H1 (cell line): Measurements from ENCODE around the gene SERPINB5. TPM values are rescaled to one million over a fixed set of nuclear protein-coding genes. Genes with fewer than 3 reads are reported as not detected.

Experiments
- SAP30 ChIP-seq: fragments of 300-600 bp; sonication (generic); IDR thresholded peaks from 2 replicates; pipeline ENCODE4 v1.7.1; 2012; ENCODE audit warnings: low read length, moderate library complexity, mild to moderate bottlenecking, inconsistent platforms; ENCODE audit not compliant: insufficient read depth, insufficient replicate concordance
- polyA plus RNA-seq, 7 experiments: library from polyadenylated mRNA; depleted of rRNA in 3 of 7; stranded (reverse) in 5 of 7; unstranded in 2 of 7; fragments of >200 nt in 5 of 7; fragments of 200-250 nt in 2 of 7; gene quantifications; 1 replicate in 5 of 7; 2 replicates in 1 of 7; 4 replicates in 1 of 7; pipeline versions ENCODE4 v1.2.1 to v1.2.3, GENCODE V29; 2011 to 2013; ENCODE audit warnings: missing spikeins in 2 of 7, mixed read lengths in 2 of 7
- total RNA-seq: library from RNA; stranded (reverse); fragmentation: NEBNext Ultra II Directional; extraction: Animal tissue kit (Norgen Biotek cat#: 25700); gene quantifications from 2 replicates; pipeline ENCODE4 v1.2.1, GENCODE V29; 2021

Gene SERPINB5
- total and polyA plus RNA-seq, 2 of the 8 experiments (the other 6 are each of a cell fraction or from before 2014, with no cell fraction given), result 0.03 TPM; not detected in 1

DNA sequence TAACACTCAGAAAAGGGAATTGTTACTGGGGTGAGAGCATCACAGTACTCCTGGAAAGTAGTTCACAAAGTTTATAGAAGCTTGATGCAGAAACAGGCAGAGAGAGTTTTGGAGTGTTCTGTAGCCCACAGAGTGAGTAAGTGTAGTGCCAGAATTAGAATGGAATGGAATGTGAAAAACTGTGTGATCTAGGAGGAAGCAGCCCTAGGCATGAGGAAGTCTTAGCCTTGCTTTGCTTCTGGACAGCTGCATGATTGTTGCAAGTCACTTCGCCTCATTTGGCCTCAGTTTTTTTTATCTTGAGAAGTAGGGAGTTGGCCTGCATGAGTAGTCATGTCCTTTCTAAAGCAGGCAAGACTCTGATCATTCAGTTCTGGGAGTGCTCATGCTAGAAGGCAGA lies 76.3 kb downstream of the SERPINB5 start (continued):
- no peak for TF ChIP-seq SAP30

Other genes starting within 250 kb of the SERPINB5 start
- 4.3 and 4.5 TPM in 2 replicates for gene BCL2, start 157.2 kb upstream of the SERPINB5 start, total RNA-seq
- gene BCL2, start 157.2 kb upstream of the SERPINB5 start, polyA plus RNA-seq (2011; rRNA removed), result 0.59 and 0.75 TPM in 2 replicates
- 43.5 and 50.5 TPM in 2 replicates for gene KDSR, start 109.8 kb upstream of the SERPINB5 start, total RNA-seq
- 10.7 and 12.4 TPM in 2 replicates for gene KDSR, start 109.8 kb upstream of the SERPINB5 start, polyA plus RNA-seq (2011; rRNA removed)
- gene VPS4B, start 54.5 kb upstream of the SERPINB5 start, total RNA-seq, result 42.7 and 45.3 TPM in 2 replicates
- 6.1 and 7.2 TPM in 2 replicates for gene VPS4B, start 54.5 kb upstream of the SERPINB5 start, polyA plus RNA-seq (2011; rRNA removed)
- gene SERPINB12, start 65.4 kb downstream of the SERPINB5 start, total RNA-seq, result not detected in 2 replicates
- gene SERPINB12, start 65.4 kb downstream of the SERPINB5 start, polyA plus RNA-seq (2011; rRNA removed), result not detected in 2 replicates
- gene SERPINB13, start 110.4 kb downstream of the SERPINB5 start, total RNA-seq, result not detected in 2 replicates
- gene SERPINB13, start 110.4 kb downstream of the SERPINB5 start, polyA plus RNA-seq (2011; rRNA removed), result not detected in 2 replicates
- gene SERPINB4, start 167.3 kb downstream of the SERPINB5 start, total RNA-seq, result 0.32 and 0.96 TPM in 2 replicates
- gene SERPINB4, start 167.3 kb downstream of the SERPINB5 start, polyA plus RNA-seq (2011; rRNA removed), result 0.20 and 0.36 TPM in 2 replicates
- gene SERPINB3, start 184.9 kb downstream of the SERPINB5 start, total RNA-seq, result 0.17 TPM in 1 of 2 replicates, not detected in the other
- gene SERPINB3, start 184.9 kb downstream of the SERPINB5 start, polyA plus RNA-seq (2011; rRNA removed), result 0.06 and 0.18 TPM in 2 replicates
- not detected in 2 replicates for gene SERPINB11, start 226.0 kb downstream of the SERPINB5 start, total RNA-seq
- not detected in 2 replicates for gene SERPINB11, start 226.0 kb downstream of the SERPINB5 start, polyA plus RNA-seq (2011; rRNA removed)